Activated naive CD8-positive, alpha-beta T cell (primary cell): ENCODE data around the gene CLIP4.

ENCODE experiments used
- H3K27ac Mint-ChIP-seq: one replicate; pipeline ENCODE4 v1.8.0; 2021; ENCODE audit warnings: mixed read lengths
- H3K27me3 Mint-ChIP-seq: one replicate; pipeline ENCODE4 v1.8.0; 2021; ENCODE audit warnings: mixed read lengths
- H3K36me3 Mint-ChIP-seq: one replicate; pipeline ENCODE4 v1.8.0; 2021; ENCODE audit warnings: mixed read lengths
- H3K4me1 Mint-ChIP-seq: one replicate; pipeline ENCODE4 v1.8.0; 2021; ENCODE audit warnings: low read depth, mixed read lengths
- H3K4me3 Mint-ChIP-seq: one replicate; pipeline ENCODE4 v1.8.0; 2021; ENCODE audit warnings: mild to moderate bottlenecking, mixed read lengths
- H3K9me3 Mint-ChIP-seq: one replicate; pipeline ENCODE4 v1.8.0; 2021; ENCODE audit warnings: low read depth, mixed read lengths

CLIP4 gene

GRCh38 chr2:29139731-29140130 is 24.5 kb downstream of the CLIP4 start:
- H3K9me3 Mint-ChIP-seq = peaks cover 4% of the 10 kb centered on the region
- no peaks in the 10 kb centered on the region for H3K27me3 Mint-ChIP-seq
- H3K4me3 Mint-ChIP-seq = no peak overlapping the region
- peaks cover 25% of the 10 kb centered on the region for H3K4me1 Mint-ChIP-seq
- peak overlapping the region; percentile 41 for H3K27ac Mint-ChIP-seq
- H3K36me3 Mint-ChIP-seq = peaks cover 48% of the 10 kb centered on the region

- Mint-ChIP-seq H3K4me3 (no peak overlapping the region), H3K9me3 (peaks cover 4% of the 10 kb centered on the region), H3K27ac (no peak overlapping the region), H3K4me1 (peaks cover 22% of the 10 kb centered on the region), H3K27me3 (no peaks in the 10 kb centered on the region), H3K36me3 (peaks cover 31% of the 10 kb centered on the region)
These were observed 28.4 kb downstream of the CLIP4 start for GRCh38 chr2:29143657-29144056.

GRCh38 chr2:29146197-29146596 is 31.0 kb downstream of the CLIP4 start:
- Mint-ChIP-seq H3K36me3 (peaks cover 16% of the 10 kb centered on the region), H3K9me3 (no peaks in the 10 kb centered on the region), H3K4me3 (no peak overlapping the region), H3K4me1 (peaks cover 4% of the 10 kb centered on the region), H3K27me3 (no peaks in the 10 kb centered on the region), H3K27ac (no peak overlapping the region)

GRCh38 chr2:29147963-29148362 is 32.7 kb downstream of the CLIP4 start:
- Mint-ChIP-seq H3K4me1 (no peaks in the 10 kb centered on the region), H3K36me3 (peaks cover 20% of the 10 kb centered on the region), H3K27ac (no peak overlapping the region), H3K4me3 (no peak overlapping the region), H3K27me3 (no peaks in the 10 kb centered on the region), H3K9me3 (no peaks in the 10 kb centered on the region)

GRCh38 chr2:29154610-29155009 is 39.4 kb downstream of the CLIP4 start:
- no peak overlapping the region for H3K27ac Mint-ChIP-seq
- H3K4me1 Mint-ChIP-seq = peaks cover 5% of the 10 kb centered on the region
- no peak overlapping the region for H3K4me3 Mint-ChIP-seq
- H3K36me3 Mint-ChIP-seq = peaks cover 17% of the 10 kb centered on the region
- H3K9me3 Mint-ChIP-seq = no peaks in the 10 kb centered on the region
- H3K27me3 Mint-ChIP-seq = no peaks in the 10 kb centered on the region

- no peak overlapping the region for H3K27ac Mint-ChIP-seq
- H3K27me3 Mint-ChIP-seq = no peaks in the 10 kb centered on the region
- peaks cover 17% of the 10 kb centered on the region for H3K36me3 Mint-ChIP-seq
- peaks cover 5% of the 10 kb centered on the region for H3K4me1 Mint-ChIP-seq
- no peaks in the 10 kb centered on the region for H3K9me3 Mint-ChIP-seq
- H3K4me3 Mint-ChIP-seq = no peak overlapping the region
These were observed 40.4 kb downstream of the CLIP4 start for GRCh38 chr2:29155578-29155977.

- Mint-ChIP-seq H3K27me3 (no peaks in the 10 kb centered on the region), H3K36me3 (peaks cover 15% of the 10 kb centered on the region), H3K27ac (no peak overlapping the region), H3K4me3 (no peak overlapping the region), H3K9me3 (no peaks in the 10 kb centered on the region), H3K4me1 (peaks cover 5% of the 10 kb centered on the region)
These were observed 41.9 kb downstream of the CLIP4 start for GRCh38 chr2:29157131-29157530.

GRCh38 chr2:29159125-29159524 is 43.9 kb downstream of the CLIP4 start:
- H3K36me3 Mint-ChIP-seq = peaks cover 9% of the 10 kb centered on the region
- no peaks in the 10 kb centered on the region for H3K9me3 Mint-ChIP-seq
- H3K27ac Mint-ChIP-seq = no peak overlapping the region

GRCh38 chr2:29160184-29160583 is 45.0 kb downstream of the CLIP4 start:
- Mint-ChIP-seq H3K36me3 (peaks cover 10% of the 10 kb centered on the region), H3K4me1 (no peaks in the 10 kb centered on the region), H3K4me3 (no peak overlapping the region), H3K27ac (no peak overlapping the region), H3K9me3 (no peaks in the 10 kb centered on the region), H3K27me3 (no peaks in the 10 kb centered on the region)

More at GRCh38 chr2:29159125-29159524, 43.9 kb downstream of the CLIP4 start:
- H3K4me1 Mint-ChIP-seq = peaks cover 5% of the 10 kb centered on the region
- H3K4me3 Mint-ChIP-seq = no peak overlapping the region
- no peaks in the 10 kb centered on the region for H3K27me3 Mint-ChIP-seq

- Mint-ChIP-seq H3K4me1 (no peaks in the 10 kb centered on the region), H3K27me3 (no peaks in the 10 kb centered on the region), H3K9me3 (no peaks in the 10 kb centered on the region), H3K4me3 (no peak overlapping the region), H3K27ac (no peak overlapping the region), H3K36me3 (peaks cover 7% of the 10 kb centered on the region)
These were observed 47.2 kb downstream of the CLIP4 start for GRCh38 chr2:29162204-29162928.

- H3K27me3 Mint-ChIP-seq = no peaks in the 10 kb centered on the region
- no peaks in the 10 kb centered on the region for H3K4me1 Mint-ChIP-seq
- H3K27ac Mint-ChIP-seq = no peak overlapping the region
- no peaks in the 10 kb centered on the region for H3K9me3 Mint-ChIP-seq
- H3K4me3 Mint-ChIP-seq = no peak overlapping the region
- peaks cover 12% of the 10 kb centered on the region for H3K36me3 Mint-ChIP-seq
These were observed 49.1 kb downstream of the CLIP4 start for GRCh38 chr2:29164091-29164846.

GRCh38 chr2:29165362-29166241 is 50.4 kb downstream of the CLIP4 start:
- Mint-ChIP-seq H3K36me3 (peaks cover 15% of the 10 kb centered on the region), H3K27ac (peak overlapping the region; percentile 35), H3K4me3 (no peak overlapping the region), H3K9me3 (no peaks in the 10 kb centered on the region), H3K27me3 (no peaks in the 10 kb centered on the region), H3K4me1 (no peaks in the 10 kb centered on the region)

GRCh38 chr2:29166242-29167039 is 51.2 kb downstream of the CLIP4 start:
- Mint-ChIP-seq H3K36me3 (peaks cover 15% of the 10 kb centered on the region), H3K9me3 (no peaks in the 10 kb centered on the region), H3K27me3 (no peaks in the 10 kb centered on the region), H3K4me1 (no peaks in the 10 kb centered on the region), H3K27ac (no peak overlapping the region), H3K4me3 (no peak overlapping the region)

- H3K36me3 Mint-ChIP-seq = peaks cover 11% of the 10 kb centered on the region
- no peaks in the 10 kb centered on the region for H3K9me3 Mint-ChIP-seq
- no peaks in the 10 kb centered on the region for H3K27me3 Mint-ChIP-seq
- no peak overlapping the region for H3K27ac Mint-ChIP-seq
- peaks cover 4% of the 10 kb centered on the region for H3K4me1 Mint-ChIP-seq
- H3K4me3 Mint-ChIP-seq = no peak overlapping the region
These were observed 59.7 kb downstream of the CLIP4 start for GRCh38 chr2:29174937-29175336.
